NCI-H2227 treated with DMSO at 0.1 percent for 48 hours (cell line): ENCODE results near the gene PIGX.
A peak's percentile ranks its signal among the peaks of the same experiment; 100 is the strongest.
"Not testable (repeated sequence)": the region's sequence is repeated elsewhere in the genome, so short reads cannot be mapped to it uniquely, and the experiment has no call there.

Experiments used
- DNase-seq: peaks from one replicate; lab custom pipeline; 2025; lab: John Stamatoyannopoulos, UW

The PIGX gene

DNA sequence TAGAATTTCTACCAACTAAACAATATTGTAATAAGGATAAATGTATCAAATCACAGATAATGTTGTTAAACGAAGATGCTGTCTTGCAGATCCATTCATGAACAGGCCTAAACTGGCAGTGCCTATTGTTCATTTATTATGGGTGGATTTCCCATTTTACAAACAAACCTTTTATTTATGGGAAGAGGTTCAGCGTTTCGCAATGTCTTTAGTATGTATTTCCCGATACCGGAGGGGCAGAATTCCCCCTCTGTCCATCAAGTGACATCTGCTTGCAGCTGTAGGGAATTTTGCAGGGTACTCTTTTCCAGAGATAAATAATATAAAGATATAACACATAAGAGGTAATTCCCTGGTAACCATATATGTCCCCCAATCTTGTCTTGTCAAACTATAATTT lies 5.8 kb upstream of the PIGX start:
- DNase-seq = no peak

- no peak for DNase-seq
Observed at GRCh38 chr3:196706731-196707130, 5.4 kb upstream of the PIGX start.

DNA sequence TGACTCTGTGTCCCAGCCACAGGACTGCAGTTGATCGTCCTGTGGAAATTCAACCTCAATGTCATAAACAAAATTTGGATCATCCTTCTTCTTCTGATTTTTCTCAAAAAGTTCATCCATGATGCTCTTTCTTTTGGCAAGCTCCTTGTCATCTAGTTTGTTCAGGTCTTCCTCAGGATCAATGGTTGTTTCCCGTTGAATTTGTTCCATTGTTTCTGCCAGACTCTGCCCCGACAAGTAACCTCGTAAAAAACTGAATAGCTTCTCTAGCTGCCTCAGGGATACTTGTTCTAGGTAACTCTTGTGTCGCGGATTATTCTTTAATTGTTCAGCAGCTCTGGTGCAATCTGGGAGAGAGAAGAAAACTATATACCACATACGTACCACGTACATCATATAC lies 4.6 kb upstream of the PIGX start:
- DNase-seq = no peak

GRCh38 chr3:196708467-196708866 lies 3.7 kb upstream of the PIGX start:
- DNase-seq = no peak

DNA sequence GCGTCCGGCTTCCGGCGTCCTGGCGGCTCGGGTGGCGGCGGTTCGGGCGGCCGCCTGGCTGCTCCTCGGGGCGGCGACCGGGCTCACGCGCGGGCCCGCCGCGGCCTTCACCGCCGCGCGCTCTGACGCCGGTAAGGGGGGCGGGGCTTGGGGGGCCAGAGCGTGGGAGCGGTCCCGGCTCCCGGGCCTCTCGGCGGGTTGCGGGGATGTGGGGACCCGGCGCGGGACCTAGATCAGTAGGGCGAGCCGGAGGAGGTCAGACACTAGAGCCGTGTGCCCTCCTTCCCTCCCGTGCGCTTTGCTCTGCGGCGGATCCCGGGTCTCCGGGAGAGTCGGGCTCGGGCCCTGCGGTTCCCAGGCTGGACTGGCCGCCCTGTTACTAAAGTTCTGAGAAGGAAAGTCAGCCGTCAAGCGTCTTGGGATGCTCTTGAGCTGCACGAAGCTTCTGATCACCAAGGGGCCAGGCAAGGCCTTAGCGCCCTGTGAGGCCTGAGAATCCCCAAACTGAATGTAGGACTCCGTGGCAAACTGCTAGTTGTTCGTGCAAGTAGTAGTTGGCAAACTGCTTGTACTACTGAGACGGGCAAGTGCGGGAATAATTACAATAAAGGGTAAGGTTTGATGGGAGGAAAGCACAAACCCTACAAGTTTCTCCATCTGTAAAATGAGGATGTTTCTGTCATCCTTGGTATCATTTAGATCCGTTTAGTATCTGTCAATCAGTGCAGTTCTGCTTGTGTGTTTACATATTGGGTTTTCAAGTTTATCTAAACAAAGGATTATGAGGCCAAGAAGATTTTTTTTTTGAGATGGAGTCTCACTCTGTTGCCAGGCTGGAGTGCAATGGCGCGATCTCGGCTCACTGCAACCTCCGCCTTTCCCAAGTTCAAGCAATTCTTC lies 587 bp downstream of the PIGX start:
- peak; percentile 67 for DNase-seq

DNA sequence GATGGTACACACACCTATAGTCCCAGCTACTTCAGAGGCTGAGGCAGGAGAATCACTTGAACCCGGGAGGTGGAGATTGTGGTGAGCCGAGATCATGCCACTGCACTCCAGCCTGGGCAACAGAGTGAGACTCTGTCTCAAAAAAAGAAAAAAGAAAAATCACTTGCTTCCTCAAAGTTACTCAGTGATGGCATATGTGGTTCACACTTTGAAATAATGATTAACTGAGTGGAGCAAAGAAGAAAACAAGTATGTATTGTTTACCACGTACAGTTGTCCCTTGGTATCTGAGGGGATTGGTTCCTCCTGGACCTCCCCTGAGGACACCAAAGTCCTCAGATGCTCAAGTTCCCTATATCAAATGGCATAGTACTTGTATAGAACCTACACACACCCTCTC lies 5.0 kb downstream of the PIGX start:
- not testable (repeated sequence) for DNase-seq

- no peak for DNase-seq
Observed at GRCh38 chr3:196721097-196721496, 8.9 kb downstream of the PIGX start.

- no peak for DNase-seq
Observed at GRCh38 chr3:196726788-196727675, 14.9 kb downstream of the PIGX start.

DNA sequence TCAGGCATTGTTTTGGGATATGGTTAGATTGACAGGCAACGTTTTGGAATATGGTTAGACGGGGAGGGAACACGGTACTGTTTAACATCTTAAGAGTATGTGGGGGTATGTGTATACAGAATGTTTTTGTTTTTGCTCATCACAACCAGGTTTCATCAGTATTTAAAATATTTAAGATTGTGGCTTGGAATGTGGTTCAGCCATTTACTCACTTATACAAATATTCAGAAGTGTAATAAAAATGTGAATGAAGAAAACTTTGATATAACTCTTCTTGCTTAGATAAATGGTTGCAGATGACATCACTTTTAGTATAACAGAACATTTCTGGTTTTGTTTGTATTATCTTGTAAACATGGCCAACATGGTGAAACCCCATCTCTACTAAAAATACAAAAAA lies 23.6 kb downstream of the PIGX start:
- no peak for DNase-seq

GRCh38 chr3:196736670-196737374 lies 24.6 kb downstream of the PIGX start:
- no peak for DNase-seq

GRCh38 chr3:196737655-196738054 lies 25.5 kb downstream of the PIGX start:
- no peak for DNase-seq

- peak; percentile 94 for DNase-seq
Observed at GRCh38 chr3:196739671-196740480, 27.7 kb downstream of the PIGX start, which contains the start of gene PAK2. PAK2 (plus strand) TSS chr3:196739857; CDS start chr3:196782647, 42,790 bp downstream.

- peak; percentile 41 for DNase-seq
Observed at GRCh38 chr3:196740481-196741248, 28.5 kb downstream of the PIGX start.

GRCh38 chr3:196741249-196741889 lies 29.2 kb downstream of the PIGX start:
- no peak for DNase-seq

GRCh38 chr3:196743569-196743968 lies 31.4 kb downstream of the PIGX start:
- DNase-seq = not testable (repeated sequence)

DNA sequence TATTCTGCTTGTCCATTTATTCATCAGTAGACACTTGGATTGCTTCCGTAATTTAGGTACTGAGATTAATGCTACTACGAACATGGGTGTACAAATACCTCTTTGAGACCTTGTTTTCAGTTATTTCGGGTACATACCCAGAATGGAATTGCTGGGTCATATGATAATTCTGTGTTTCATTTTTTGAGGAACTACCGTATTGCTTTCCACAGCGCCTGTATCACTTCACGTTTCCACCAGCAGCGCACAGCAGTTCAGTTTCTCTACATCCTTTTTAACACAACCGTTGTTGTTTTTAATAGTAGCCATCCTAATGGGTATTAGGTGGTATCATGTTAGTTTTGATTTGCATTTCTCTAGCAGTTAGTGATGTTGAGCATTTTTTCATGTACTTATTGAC lies 36.9 kb downstream of the PIGX start:
- DNase-seq = no peak

GRCh38 chr3:196753201-196753600 lies 41.0 kb downstream of the PIGX start:
- no peak for DNase-seq

DNA sequence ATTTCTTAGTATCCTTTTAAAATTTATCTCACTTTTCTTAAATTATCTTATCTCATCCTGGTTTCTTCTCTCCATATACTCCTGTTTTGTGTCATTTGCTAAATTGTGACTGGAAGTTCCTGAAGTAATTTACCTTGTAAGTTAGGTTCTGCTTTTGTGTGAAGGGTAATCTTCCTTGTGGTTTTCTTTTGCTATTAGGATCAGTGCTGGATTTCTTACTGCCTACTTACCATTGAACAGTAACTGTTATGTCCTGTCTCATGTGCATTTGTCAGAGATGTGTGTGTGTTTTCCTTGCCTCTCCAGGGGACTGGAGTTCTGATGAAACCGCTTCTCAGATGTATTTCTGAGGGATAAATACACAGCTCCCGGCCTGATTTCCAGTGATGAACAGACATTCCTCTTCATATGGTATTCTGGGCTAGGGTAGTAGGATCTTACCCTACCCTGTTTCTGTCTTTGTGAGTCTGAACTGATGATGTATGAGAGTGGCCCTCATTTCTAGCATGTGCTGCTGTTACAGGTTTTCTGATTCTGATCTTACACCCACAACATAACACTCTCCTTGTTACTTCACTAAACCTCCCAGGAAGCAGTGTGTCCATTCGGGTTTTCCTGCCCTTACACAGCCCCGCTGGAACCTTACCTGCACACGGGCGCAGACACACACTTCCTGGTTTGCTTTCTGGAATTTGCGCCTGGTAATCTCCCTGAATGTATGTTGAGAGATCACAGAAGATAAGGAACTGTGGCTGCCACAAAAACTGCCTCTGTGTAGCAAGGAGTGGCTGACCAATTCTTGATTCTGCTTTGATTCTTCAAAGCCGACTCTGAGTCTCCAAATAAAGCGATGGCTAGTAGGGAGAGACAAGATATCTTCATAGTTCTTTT lies 42.2 kb downstream of the PIGX start:
- no peak for DNase-seq

DNA sequence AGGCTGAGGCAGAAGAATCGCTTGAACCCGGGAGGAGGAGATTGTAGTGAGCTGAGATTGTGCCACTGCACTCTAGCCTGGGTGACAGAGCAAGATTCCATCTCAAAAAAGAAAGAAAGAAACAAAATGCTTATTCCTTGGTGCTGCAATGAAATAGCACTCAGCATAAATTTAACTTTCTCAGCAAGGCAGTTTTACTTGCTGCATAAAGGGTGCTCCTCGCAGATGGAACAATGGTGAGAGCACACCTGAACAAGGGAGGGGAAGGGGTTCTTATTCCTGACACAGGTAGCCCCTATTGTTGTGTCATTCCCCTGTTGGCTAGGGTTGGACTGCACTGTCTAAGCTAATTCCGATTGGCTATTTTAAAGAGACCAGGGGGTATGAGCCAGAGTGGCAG lies 44.6 kb downstream of the PIGX start:
- no peak for DNase-seq
